Amniotic epithelial cell (primary cell): ENCODE measurements around the gene FAM177A1.

Source experiments
- DNase-seq: peaks from one replicate; pipeline ENCODE4 v3.0.0-alpha.2; 2010; ENCODE audit warnings: low read depth

FAM177A1 gene

DNA sequence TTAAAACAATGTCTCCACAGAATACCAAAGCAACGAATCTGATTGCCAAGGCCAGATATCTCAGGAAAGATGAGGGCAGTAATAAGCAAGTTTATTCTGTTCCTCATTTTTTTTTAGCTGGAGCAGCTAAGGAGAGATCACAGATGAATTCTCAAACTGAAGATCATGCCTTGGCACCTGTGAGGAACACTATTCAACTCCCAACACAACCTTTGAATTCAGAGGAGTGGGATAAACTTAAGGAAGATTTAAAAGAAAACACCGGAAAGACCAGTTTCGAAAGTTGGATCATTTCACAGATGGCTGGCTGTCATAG, 77.3 kb downstream of the FAM177A1 start:
- DNase-seq = no peak

DNA sequence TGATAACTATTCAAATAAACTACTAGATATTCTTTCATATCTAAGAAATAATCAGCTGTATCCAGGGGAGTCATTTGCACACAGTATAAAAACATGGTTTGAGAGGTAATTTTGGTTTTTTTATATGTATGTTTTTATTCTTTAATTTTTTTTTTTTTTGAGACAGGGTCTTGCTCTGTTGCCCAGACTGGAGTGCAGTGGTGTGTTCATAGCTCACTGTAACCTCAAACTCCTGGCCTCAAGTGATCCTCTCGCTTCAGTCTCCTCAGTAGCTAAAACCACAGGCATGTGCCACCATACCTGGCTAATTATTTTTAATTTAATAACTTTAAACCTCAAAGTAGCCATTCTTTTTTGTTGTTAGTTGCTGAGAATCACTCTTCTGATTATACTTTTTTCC, 78.1 kb downstream of the FAM177A1 start:
- no peak for DNase-seq
